DND-41 (cell line): ENCODE measurements around the gene ADPRH.

ENCODE experiments used
- ATAC-seq: fragments of 200-7000 bp; cut with Tn5 transposase; 3 replicates; pipeline ENCODE4 v1.9.1; 2021; ENCODE audit warnings: low read depth; ENCODE audit not compliant: insufficient read depth
- DNase-seq: peaks from one replicate; pipeline ENCODE4 v3.0.0-alpha.2; 2020
- H2AFZ ChIP-seq: 2 replicates; pipeline ENCODE4 v1.6.0; 2012; ENCODE audit warnings: low read depth, low read length
- H3K27ac ChIP-seq: 2 replicates; pipeline ENCODE4 v1.5.1; 2012; ENCODE audit warnings: low read length, inconsistent platforms
- H3K27me3 ChIP-seq: fragments of 200-600 bp; sonication (generic); 2 replicates; pipeline ENCODE4 v1.6.0; 2012; ENCODE audit warnings: low read length, mild to moderate bottlenecking, inconsistent platforms; ENCODE audit not compliant: insufficient read depth, poor library complexity
- H3K36me3 ChIP-seq: 2 replicates; pipeline ENCODE4 v1.5.1; 2012; ENCODE audit warnings: low read length, inconsistent platforms; ENCODE audit not compliant: insufficient read depth
- H3K4me1 ChIP-seq: 2 replicates; pipeline ENCODE4 v1.5.1; 2012; ENCODE audit warnings: mild to moderate bottlenecking, low read length; ENCODE audit not compliant: insufficient read depth
- H3K4me2 ChIP-seq: 2 replicates; pipeline ENCODE4 v1.6.0; 2012; ENCODE audit warnings: mild to moderate bottlenecking, moderate library complexity, low read length, inconsistent platforms; ENCODE audit not compliant: insufficient read depth
- H3K4me3 ChIP-seq, 2 experiments: fragments of 200-600 bp in 1 of 2; shearing (Covaris generic) in 1 of 2; 2 replicates each; pipeline ENCODE4 v1.5.1; 2012 to 2016; ENCODE audit warnings: inconsistent platforms in 2 of 2, low read length in 2 of 2, mild to moderate bottlenecking in 2 of 2, low read depth in 1 of 2, moderate library complexity in 1 of 2
- H3K79me2 ChIP-seq: 2 replicates; pipeline ENCODE4 v1.6.0; 2012; ENCODE audit warnings: low read length, inconsistent platforms; ENCODE audit not compliant: insufficient read depth
- H3K9ac ChIP-seq: 2 replicates; pipeline ENCODE4 v1.6.0; 2012; ENCODE audit warnings: low read depth, mild to moderate bottlenecking, inconsistent platforms, low read length, moderate library complexity
- H3K9me3 ChIP-seq: 2 replicates; pipeline ENCODE4 v1.5.1; 2012; ENCODE audit warnings: low read length, moderate library complexity, mild to moderate bottlenecking, inconsistent platforms; ENCODE audit not compliant: insufficient read depth, severe bottlenecking
- H4K20me1 ChIP-seq: 2 replicates; pipeline ENCODE4 v1.6.0; 2012; ENCODE audit warnings: low read length; ENCODE audit not compliant: insufficient read depth
- CTCF ChIP-seq: IDR thresholded peaks from 2 replicates; pipeline ENCODE4 v1.5.1; 2012; ENCODE audit warnings: borderline replicate concordance, low read length, moderate library complexity, mild to moderate bottlenecking; ENCODE audit not compliant: poor library complexity, severe bottlenecking; ENCODE audit errors: extremely low read depth
- EZH2 ChIP-seq: IDR thresholded peaks from 3 replicates; pipeline ENCODE4 v1.6.1; 2012; ENCODE audit warnings: borderline replicate concordance, low read depth, mild to moderate bottlenecking, moderate library complexity, low read length, inconsistent platforms; ENCODE audit not compliant: severe bottlenecking

Gene ADPRH

GRCh38 chr3:119636249-119636648 is 57.0 kb downstream of the ADPRH start:
- Histone ChIP-seq H2AFZ (no peak overlapping the region), H3K79me2 (no peaks in the 10 kb centered on the region), H3K9ac (no peak overlapping the region), H3K27me3 (no peaks in the 10 kb centered on the region), H3K4me2 (no peak overlapping the region), H3K27ac (no peak overlapping the region), H3K4me1 (peaks cover 20% of the 10 kb centered on the region), H4K20me1 (no peaks in the 10 kb centered on the region), H3K4me3 (no peak overlapping the region), H3K36me3 (no peaks in the 10 kb centered on the region), H3K9me3 (no peaks in the 10 kb centered on the region)
- DNase-seq (no peak), ATAC-seq (no peak)
- TF ChIP-seq CTCF (no peak), EZH2 (no peak)

- no peaks in the 10 kb centered on the region for H3K36me3 ChIP-seq
- TF ChIP-seq EZH2 (no peak), CTCF (no peak)
- H3K79me2 ChIP-seq, result no peaks in the 10 kb centered on the region
- DNase-seq (no peak), ATAC-seq (no peak)
- H3K4me3 ChIP-seq, result no peak overlapping the region
- H3K4me1 ChIP-seq, result peaks cover 20% of the 10 kb centered on the region
- H3K27ac ChIP-seq, result no peak overlapping the region
- H2AFZ ChIP-seq, result no peak overlapping the region
- H3K9me3 ChIP-seq, result no peaks in the 10 kb centered on the region
- H4K20me1 ChIP-seq, result no peaks in the 10 kb centered on the region
- no peak overlapping the region for H3K4me2 ChIP-seq
- H3K9ac ChIP-seq, result no peak overlapping the region
- no peaks in the 10 kb centered on the region for H3K27me3 ChIP-seq
These were observed 57.8 kb downstream of the ADPRH start for GRCh38 chr3:119636891-119637611.

GRCh38 chr3:119637679-119638477 is 58.6 kb downstream of the ADPRH start:
- Histone ChIP-seq H3K4me1 (peaks cover 20% of the 10 kb centered on the region), H3K79me2 (no peaks in the 10 kb centered on the region), H3K4me3 (no peak overlapping the region), H3K9me3 (no peaks in the 10 kb centered on the region), H3K36me3 (no peaks in the 10 kb centered on the region), H3K27me3 (no peaks in the 10 kb centered on the region), H3K4me2 (no peak overlapping the region), H4K20me1 (no peaks in the 10 kb centered on the region), H3K9ac (no peak overlapping the region), H2AFZ (no peak overlapping the region), H3K27ac (no peak overlapping the region; the same call in 1 of the 2 replicates)
- no peak; the same call in 2 of the 3 replicates for ATAC-seq
- DNase-seq, result no peak
- no peak for TF ChIP-seq CTCF
